KOPT-K1 (cell line): Measurements from ENCODE around the gene ACP4.

Experiments
- H3K27ac ChIP-seq: fragments of 200-600 bp; sonication (generic); 2 replicates; pipeline ENCODE4 v1.5.1; 2016; ENCODE audit warnings: antibody characterized with exemption, mild to moderate bottlenecking, low read depth, low read length; ENCODE audit not compliant: poor library complexity, severe bottlenecking
- H3K36me3 ChIP-seq: fragments of 200-600 bp; sonication (generic); 2 replicates; pipeline ENCODE4 v1.5.1; 2017; ENCODE audit warnings: antibody characterized with exemption, mild to moderate bottlenecking, low read length, moderate library complexity; ENCODE audit not compliant: insufficient read depth
- H3K9me3 ChIP-seq: fragments of 200-600 bp; sonication (generic); 2 replicates; pipeline ENCODE4 v1.5.1; 2017; ENCODE audit warnings: antibody characterized with exemption, low read length, mild to moderate bottlenecking; ENCODE audit not compliant: insufficient read depth, poor library complexity, severe bottlenecking

ACP4 gene

GRCh38 chr19:50835785-50836542 is 45.7 kb downstream of the ACP4 start:
- Histone ChIP-seq H3K9me3 (no peaks in the 10 kb centered on the region), H3K27ac (no peak overlapping the region), H3K36me3 (no peaks in the 10 kb centered on the region)

GRCh38 chr19:50836543-50837195 is 46.5 kb downstream of the ACP4 start:
- no peaks in the 10 kb centered on the region for H3K36me3 ChIP-seq
- no peaks in the 10 kb centered on the region for H3K9me3 ChIP-seq
- no peak overlapping the region for H3K27ac ChIP-seq

DNA sequence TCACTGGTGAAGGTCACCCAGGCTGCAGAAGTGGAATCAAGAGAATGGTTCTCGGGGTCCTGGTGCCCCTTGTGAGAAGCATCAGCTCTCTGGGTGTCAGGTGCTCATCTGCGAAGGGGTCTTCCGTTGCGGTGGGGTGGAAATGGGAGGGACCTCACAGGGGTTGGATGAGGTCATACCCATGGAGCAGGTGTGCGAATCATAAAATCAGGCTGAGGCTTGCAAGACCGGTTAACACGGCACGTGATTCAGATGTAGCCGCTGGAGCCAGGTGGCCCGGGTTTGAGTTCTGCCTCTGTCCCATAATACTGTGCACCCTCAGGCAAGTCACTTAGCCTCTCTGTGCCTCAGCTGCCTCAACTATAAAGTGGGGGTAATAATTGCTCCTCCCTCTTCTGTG is 47.1 kb downstream of the ACP4 start:
- no peak overlapping the region for H3K27ac ChIP-seq
- H3K9me3 ChIP-seq, result no peaks in the 10 kb centered on the region
- no peaks in the 10 kb centered on the region for H3K36me3 ChIP-seq

DNA sequence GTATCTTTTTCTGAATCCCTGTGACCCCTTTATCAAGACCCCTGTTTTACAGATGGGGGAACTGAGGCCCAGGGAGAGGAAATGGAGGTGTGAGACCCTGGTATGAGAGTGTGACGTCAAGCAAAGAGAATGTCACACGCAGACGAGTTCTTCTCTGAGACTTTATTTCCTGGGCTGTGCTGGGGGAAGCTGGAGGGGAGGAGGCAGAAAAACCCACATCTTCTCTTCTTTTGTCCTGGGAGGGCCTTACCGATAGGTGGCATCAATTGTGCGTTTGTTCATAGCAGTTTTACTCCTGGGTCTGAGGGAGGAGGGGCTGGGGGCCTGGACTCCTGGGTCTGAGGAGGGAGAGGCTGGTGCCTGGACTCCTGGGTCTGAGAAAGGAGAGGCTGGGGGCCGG is 48.0 kb downstream of the ACP4 start:
- Histone ChIP-seq H3K9me3 (peaks cover 4% of the 10 kb centered on the region), H3K27ac (no peak overlapping the region), H3K36me3 (no peaks in the 10 kb centered on the region)

- H3K9me3 ChIP-seq, result peaks cover 19% of the 10 kb centered on the region
- H3K27ac ChIP-seq, result no peak overlapping the region
- H3K36me3 ChIP-seq, result no peaks in the 10 kb centered on the region
Measured at GRCh38 chr19:50839712-50840655, 49.8 kb downstream of the ACP4 start.

DNA sequence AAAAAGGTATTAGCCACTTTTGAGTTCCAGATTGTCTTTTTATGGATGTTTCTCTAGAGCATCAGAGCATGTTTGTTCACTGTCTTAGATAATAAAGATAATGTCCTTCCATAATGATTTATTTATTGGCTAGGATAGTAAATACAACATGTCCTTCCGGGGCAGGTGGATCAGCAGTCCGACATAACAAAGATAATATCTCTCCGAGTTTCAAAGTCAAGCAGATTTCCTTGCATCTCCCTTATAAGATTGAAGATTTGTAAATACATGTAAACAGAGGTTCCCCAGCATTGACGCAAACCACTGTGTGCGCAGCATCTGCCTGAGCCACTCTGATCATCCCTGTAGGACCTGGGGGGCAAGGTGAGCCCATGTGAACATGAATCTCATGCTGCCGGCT is 51.9 kb downstream of the ACP4 start:
- Histone ChIP-seq H3K9me3 (peaks cover 19% of the 10 kb centered on the region), H3K27ac (no peak overlapping the region), H3K36me3 (no peaks in the 10 kb centered on the region)

DNA sequence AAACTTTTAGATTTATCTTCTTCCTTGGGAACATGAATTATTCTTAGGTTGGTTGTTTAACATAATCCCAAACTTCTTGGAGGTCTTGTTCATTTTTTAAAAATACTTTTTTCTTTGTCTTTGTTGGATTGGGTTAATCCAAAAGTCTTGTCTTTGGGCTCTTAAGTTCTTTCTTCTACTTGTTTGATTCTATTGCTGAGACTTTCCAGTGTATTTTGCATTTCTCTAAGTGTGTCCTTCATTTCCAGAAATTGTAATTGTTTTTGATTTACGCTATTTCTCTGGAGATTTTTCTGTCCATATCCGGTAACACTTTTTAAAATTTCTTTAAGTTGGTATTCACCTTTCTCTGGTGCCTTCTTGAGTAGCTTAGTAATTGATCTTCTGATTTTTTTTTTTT is 53.0 kb downstream of the ACP4 start:
- Histone ChIP-seq H3K9me3 (peaks cover 19% of the 10 kb centered on the region), H3K27ac (no peak overlapping the region), H3K36me3 (no peaks in the 10 kb centered on the region)

- H3K27ac ChIP-seq, result no peak overlapping the region
- peaks cover 19% of the 10 kb centered on the region for H3K9me3 ChIP-seq
- no peaks in the 10 kb centered on the region for H3K36me3 ChIP-seq
Measured at GRCh38 chr19:50843701-50844221, 53.5 kb downstream of the ACP4 start.

- Histone ChIP-seq H3K9me3 (peaks cover 19% of the 10 kb centered on the region), H3K36me3 (no peaks in the 10 kb centered on the region), H3K27ac (no peak overlapping the region)
Measured at GRCh38 chr19:50844296-50844935, 54.2 kb downstream of the ACP4 start.
